Psoas muscle (tissue), 8 donors: ENCODE measurements around the gene PCMTD2. TPM values are rescaled to one million over a fixed set of nuclear protein-coding genes. Genes with fewer than 3 reads are reported as not detected.

Experiments
- ATAC-seq, 4 donors: fragments of 200-7000 bp; cut with Tn5 transposase; one replicate each; pipeline ENCODE4 v1.9.1; 2020; ENCODE audit warnings: moderate library complexity in 3 of 4, mild to moderate bottlenecking in 2 of 4
- DNase-seq, 2 donors: peaks; one replicate each; pipeline ENCODE4 v3.0.0-alpha.2; 2020
- H3K27ac ChIP-seq: fragments of 200-600 bp; one replicate; pipeline ENCODE4 v1.8.0; 2022
- H3K27me3 ChIP-seq, 3 donors: fragments of 200-600 bp in 1 of 3; one replicate each; pipeline versions ENCODE4 v1.6.1 to v1.8.0; 2013 to 2022; ENCODE audit warnings: low read length in 2 of 3, mild to moderate bottlenecking in 2 of 3, moderate library complexity in 1 of 3; ENCODE audit not compliant: insufficient read depth in 3 of 3
- H3K36me3 ChIP-seq, 2 donors: fragments of 200-600 bp in 1 of 2; one replicate each; pipeline versions ENCODE4 v1.6.1 to v1.8.0; 2013 to 2022; ENCODE audit warnings: low read depth in 1 of 2, mild to moderate bottlenecking in 1 of 2, moderate library complexity in 1 of 2; ENCODE audit not compliant: insufficient read depth in 1 of 2
- H3K4me1 ChIP-seq: fragments of 200-600 bp; one replicate; pipeline ENCODE4 v1.8.0; 2022
- H3K4me3 ChIP-seq: fragments of 200-600 bp; one replicate; pipeline ENCODE4 v1.8.0; 2022; ENCODE audit warnings: mild to moderate bottlenecking
- H3K9me3 ChIP-seq: fragments of 200-600 bp; one replicate; pipeline ENCODE4 v1.8.0; 2022
- CTCF ChIP-seq: fragments of 200-600 bp; IDR thresholded peaks from one replicate; pipeline ENCODE4 v1.8.0; 2022; ENCODE audit warnings: antibody characterized with exemption
- WGBS, 3 donors: extraction: QIAGEN DNeasy Blood & Tissue Kit; methylation state at CpG; one replicate each; pipeline versions ENCODE4 v1.1.6 to v1.1.7; 2013; 5-methylcytosine and 5-hydroxymethylcytosine counted together
- intact Hi-C, 2 donors: fragments of 100-400 bp; cut with DNase I; formaldehyde crosslinking; loops; one replicate each; pipeline versions ENCODE4 v1.11.0 to v1.14.2; 2022
- polyA plus RNA-seq, 3 donors: library from polyadenylated mRNA; stranded (reverse); fragments of 200-250 nt; gene quantifications; one replicate each; pipeline ENCODE4 v1.2.3, GENCODE V29; 2013
- total RNA-seq, 4 donors: library from RNA; stranded (reverse); fragmentation: NEBNext Ultra II Directional in 2 of 4; extraction: Animal tissue kit (Norgen Biotek cat#: 25700) in 2 of 4; gene quantifications; one replicate each; pipeline versions ENCODE4 v1.2.1 to v1.2.4, GENCODE V29; 2021 to 2023
- donor health status: healthy with polysubstance abuse.
- donor health status: DM: no; HTN: no; CAD: no; lungs with moderate emphysema.
- donor health status: Bipolar disorder and iron deficiency.
- donor health status: healthy.
- donor health status: DM: yes; HTN: yes; CAD: no.
- donor health status: DM: no; HTN: no; CAD: no.
- donor health status: DM: no; HTN: no; CAD: no.
- donor health status: DM: yes; HTN: yes; CAD: no.

The PCMTD2 gene
- total and polyA plus RNA-seq, 7 donors, result 11.7 to 47.3 (median 37.8) TPM

DNA sequence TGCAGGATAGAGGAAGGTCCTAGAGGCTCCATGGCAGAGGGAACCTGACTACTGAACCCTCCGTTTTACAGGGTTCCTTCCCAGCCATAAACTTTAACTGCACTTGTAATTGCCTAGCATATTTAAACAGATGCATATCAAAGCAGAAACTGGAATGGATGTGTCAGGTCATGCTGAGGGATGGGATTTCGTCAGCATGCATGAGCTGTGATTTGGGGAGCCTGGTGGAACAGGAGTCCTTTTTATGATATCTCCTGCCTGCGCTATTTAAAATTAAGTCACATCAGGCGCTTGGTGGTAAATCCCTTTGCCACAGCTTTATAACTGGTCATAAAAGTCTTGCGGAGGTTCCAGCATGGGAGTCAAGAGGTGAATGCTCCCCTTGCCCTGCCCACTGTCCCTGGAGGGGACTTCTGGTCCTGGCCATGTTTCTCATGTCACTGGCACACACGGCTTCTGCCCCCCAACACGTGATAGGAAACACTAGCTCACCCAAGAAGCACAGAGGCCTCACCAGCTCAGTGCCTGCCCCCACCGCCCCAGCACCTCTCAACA, 26.0 kb upstream of the PCMTD2 start:
- intact Hi-C loops, result no loop called here
- H3K4me3 ChIP-seq, result no peak overlapping the region
- DNase-seq (no peak), ATAC-seq (no peak)
- no peak for TF ChIP-seq CTCF
- no peaks in the 10 kb centered on the region for H3K27me3 ChIP-seq
- 84 to 87% (median 87%) methylated on average over 8 of the region's 8 CpGs for WGBS, 3 donors
- H3K36me3 ChIP-seq, result no peaks in the 10 kb centered on the region
- no peaks in the 10 kb centered on the region for H3K9me3 ChIP-seq
- peaks cover 12% of the 10 kb centered on the region for H3K4me1 ChIP-seq
- no peak overlapping the region for H3K27ac ChIP-seq

DNA sequence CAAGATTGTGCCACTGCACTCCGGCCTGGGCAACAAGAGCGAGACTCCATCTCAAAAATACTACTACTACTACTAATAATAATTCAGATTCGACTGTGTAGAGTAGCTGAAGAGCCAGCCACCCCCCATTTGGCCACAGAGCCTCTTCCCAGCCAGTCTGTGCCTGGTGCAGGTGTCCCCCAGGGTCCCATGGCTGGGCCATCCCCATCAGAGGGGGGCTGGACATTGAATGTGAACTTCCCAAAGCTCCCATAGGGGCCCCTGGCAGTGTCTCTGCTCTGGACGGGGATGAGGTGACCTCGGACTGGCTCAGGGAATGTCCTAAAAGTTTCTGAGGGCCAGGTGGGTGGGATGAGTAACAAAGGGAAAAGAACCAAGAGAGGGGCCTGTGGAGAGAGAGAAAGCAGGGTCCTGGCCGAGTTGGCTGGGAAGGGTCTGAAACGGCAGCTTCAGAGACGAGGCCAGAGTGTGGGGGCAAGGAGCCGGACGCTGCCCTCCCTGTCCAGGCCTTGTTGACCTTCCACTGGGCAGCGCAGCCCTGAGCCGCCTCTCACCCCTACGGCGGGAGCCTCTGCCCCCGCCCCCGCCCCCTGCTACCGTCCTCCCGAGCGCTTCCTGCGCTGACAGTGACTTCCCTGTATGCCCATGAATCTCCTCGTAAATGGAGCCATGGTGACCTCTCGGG, 24.9 kb upstream of the PCMTD2 start:
- 88 to 98% (median 94%) methylated on average over 21 to 22 of the region's 22 CpGs for WGBS, 3 donors
- TF ChIP-seq CTCF, result no peak
- ATAC-seq, result no peak
- peak; percentile 3 to 21 for DNase-seq
- intact Hi-C loops, result no loop called here
- no peak overlapping the region for H3K4me3 ChIP-seq
- no peaks in the 10 kb centered on the region for H3K9me3 ChIP-seq
- peaks cover 12% of the 10 kb centered on the region for H3K4me1 ChIP-seq
- no peaks in the 10 kb centered on the region for H3K27me3 ChIP-seq
- no peaks in the 10 kb centered on the region for H3K36me3 ChIP-seq
- no peak overlapping the region for H3K27ac ChIP-seq

DNA sequence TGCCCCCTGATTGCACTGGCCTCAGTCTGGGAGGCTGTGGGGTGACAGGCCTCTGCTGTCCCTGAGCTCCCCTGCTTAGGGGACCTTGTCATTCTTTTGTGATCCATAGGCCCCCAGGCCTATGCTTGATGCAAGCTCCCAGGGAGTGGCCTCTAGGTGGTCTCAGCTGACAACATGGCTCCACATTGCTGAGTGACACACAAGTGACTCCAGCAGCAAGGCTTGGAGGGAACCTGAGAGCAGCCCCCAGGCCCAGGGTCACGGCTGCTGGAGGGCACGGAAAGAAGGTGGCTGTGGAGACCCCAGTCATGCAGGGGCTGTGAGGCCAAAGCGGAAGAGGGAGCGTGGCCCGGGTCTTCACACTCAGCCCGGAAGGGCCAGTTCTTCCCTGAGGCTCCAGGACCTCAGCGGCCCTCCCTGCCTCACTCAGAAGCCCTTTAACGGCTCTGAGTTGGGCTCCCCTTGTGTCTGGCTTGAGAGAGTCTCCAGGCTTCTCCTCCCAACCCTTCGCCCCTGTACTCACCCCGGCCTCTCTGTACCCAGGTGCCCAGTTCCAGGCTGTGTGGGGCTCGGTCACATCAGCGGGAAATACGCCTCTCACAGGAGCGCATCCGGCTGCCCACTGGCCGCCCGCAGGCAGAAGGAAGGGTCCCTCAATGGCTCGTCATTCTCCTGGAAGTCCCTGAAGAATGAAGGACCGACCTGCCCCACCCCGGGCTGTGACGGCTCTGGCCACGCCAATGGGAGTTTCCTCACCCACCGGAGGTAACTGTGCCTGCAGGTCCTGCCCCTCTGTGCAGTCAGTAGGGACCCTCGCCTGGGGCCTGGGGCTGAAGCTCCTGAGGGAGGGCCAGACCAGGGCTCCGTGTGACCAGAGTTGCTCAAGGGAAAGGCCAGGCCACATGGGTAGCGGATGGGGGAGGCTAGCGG, 23.7 kb upstream of the PCMTD2 start:
- Histone ChIP-seq H3K36me3 (no peaks in the 10 kb centered on the region), H3K27ac (no peak overlapping the region), H3K27me3 (no peaks in the 10 kb centered on the region), H3K4me1 (peaks cover 12% of the 10 kb centered on the region), H3K9me3 (no peaks in the 10 kb centered on the region), H3K4me3 (no peak overlapping the region)
- intact Hi-C loops, result no loop called here
- no peak for TF ChIP-seq CTCF
- ATAC-seq, result no peak
- DNase-seq, result peak in 1 of 2 donors; percentile 43
- WGBS, 3 donors, result 94 to 95% (median 95%) methylated on average over 27 of the region's 27 CpGs

GRCh38 chr20:64232794-64233193, 22.8 kb upstream of the PCMTD2 start:
- Histone ChIP-seq H3K4me1 (peaks cover 19% of the 10 kb centered on the region), H3K27ac (peak overlapping the region; percentile 30), H3K4me3 (no peak overlapping the region), H3K36me3 (no peaks in the 10 kb centered on the region), H3K27me3 (no peaks in the 10 kb centered on the region), H3K9me3 (no peaks in the 10 kb centered on the region)
- WGBS, 3 donors, result 42 to 53% (median 48%) methylated on average over 3 of the region's 3 CpGs
- peak; percentile 45 to 63 (median 54) for ATAC-seq
- intact Hi-C loops, result no loop called here
- no peak for TF ChIP-seq CTCF
- peak in 1 of 2 donors; percentile 51 for DNase-seq
